NCI-H446 treated with DMSO at 0.1 percent for 48 hours (cell line): ENCODE results near the gene TBX15.

Source experiments
- DNase-seq: peaks from one replicate; lab custom pipeline; 2025; lab: John Stamatoyannopoulos, UW

The TBX15 gene

DNA sequence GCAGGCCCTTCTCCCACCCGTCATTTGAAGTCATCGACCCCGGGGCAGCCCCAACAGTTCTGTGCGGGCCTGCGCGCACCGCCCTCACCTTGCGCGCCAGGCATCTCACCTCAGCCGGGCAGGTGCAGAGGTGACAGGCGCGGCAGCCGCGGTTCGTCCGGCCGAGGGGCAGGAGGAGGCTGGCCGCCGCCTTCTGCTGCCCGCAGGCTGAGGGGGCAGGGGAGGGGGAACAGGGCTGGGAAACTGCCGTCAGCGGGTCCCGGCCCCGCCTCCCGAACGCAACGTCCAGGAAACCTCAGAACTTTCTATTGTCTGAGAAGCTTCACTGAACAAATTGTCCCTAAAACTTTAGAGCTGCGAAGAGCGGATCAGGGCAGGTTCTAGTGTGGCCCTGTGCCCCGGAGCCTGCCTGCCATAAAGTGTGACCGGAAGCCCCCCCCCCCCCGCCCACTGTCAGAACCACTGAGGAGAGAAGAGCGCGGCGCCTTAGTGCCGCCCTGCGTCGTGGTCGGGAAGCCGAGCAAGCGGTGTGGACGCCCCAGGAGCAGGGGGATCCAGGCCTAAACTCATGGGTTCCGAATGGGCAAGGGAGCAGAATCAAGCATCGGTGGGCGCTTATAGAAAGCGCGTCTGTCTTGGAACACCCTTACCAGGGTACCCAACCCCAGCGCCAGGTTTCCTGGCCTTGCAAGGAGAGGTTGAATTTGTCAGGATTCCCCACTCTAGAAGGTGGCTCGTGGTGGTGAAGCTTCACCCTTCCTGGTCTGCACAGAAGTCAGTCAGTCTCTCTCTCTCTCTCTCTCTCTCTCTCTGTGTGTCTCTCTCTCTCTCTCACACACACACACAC is 13.3 kb upstream of the TBX15 start:
- DNase-seq: no peak

DNA sequence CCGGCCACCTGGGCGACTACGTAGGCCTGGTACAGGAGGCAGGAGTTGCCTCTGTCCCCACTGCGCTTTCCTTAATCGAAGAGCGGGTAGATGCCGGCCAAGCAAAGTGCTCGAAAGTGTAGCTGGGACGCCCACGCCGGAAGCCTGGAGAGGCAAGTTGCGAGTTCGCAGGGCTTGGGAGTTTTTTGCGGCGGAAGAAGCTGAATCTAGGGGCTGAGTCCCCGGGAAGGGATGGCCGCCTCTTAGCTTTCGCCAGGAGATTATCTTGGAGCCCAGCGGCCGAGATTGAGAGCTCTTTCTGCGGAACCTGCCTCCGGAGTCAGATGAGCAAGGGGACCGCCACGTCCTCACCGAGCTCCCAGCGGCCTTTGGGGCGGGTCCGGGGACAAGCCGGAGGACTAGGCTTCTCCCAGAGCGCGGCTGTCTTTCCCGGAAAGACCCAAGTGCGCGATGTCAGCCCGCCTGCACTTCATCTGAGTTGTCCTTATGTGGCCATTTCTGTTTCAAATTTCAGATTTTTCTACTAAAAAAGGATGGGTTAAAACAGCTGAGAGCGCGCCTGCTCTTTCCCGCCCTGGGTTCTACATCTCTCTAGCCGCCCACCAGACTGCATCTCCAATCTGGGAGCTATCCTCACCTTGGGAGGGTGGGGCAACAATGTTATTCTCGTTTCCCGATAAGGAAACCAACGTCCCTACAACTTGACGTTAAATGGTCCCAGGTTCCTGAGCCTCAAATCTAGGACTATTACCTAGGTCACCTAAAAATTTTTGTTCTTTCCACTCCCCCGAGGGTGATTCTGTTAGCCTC is 12.4 kb upstream of the TBX15 start:
- DNase-seq: no peak

DNA sequence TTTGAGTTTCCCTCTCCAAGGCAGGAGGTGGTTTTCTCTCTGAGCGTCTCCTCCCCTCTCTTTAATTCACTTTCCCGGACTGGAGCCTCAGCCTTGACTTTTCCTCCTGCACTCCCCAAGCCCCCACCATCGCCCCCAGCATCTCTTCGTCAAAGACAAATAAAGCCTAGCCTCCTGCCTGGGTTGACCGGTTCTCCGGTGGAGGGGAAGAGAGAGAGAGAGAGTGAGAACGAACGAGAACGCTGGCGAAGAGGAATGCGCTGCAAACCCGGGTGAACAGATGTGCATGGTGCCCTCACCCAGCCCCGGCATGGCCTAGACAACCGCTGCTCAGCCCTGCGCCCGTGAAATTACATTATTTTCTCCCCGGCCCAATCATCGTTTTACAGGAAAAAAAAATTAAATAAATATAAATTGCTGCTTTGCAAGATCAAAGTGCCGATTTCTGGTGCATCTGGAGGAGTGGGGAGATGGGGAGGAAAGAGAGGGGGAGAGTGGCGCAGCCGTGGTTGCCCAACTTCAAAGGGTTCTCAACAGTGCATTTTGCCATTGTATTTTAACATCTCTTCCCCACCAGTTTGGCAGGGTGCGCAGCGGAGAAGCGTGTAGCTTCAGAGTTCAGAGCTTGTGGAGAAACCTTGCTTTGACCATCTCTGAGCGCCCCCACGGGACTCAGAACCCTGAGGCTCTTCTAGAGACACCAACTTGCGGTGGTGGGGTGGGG is 11.4 kb upstream of the TBX15 start:
- DNase-seq: no peak

DNA sequence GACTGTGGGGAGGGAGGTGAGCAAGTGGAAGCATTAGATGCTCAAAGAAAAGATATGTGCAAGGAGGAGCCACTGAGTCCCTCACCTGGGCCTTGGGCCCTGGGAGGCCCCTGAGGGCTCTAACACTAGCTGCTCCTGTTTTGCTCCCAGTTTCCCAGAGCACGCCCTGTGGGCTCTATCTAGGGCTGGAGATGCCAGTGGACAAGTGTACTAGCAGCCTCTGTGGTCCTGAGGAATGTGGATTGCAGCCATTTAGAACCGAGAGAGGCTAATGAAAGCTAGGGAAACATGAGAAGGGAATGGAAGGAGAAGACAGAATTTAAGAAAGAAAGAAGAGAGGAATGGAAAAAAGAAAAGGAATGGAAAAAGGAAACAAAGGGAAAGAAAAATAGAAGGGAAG is 10.0 kb upstream of the TBX15 start:
- DNase-seq: no peak

DNA sequence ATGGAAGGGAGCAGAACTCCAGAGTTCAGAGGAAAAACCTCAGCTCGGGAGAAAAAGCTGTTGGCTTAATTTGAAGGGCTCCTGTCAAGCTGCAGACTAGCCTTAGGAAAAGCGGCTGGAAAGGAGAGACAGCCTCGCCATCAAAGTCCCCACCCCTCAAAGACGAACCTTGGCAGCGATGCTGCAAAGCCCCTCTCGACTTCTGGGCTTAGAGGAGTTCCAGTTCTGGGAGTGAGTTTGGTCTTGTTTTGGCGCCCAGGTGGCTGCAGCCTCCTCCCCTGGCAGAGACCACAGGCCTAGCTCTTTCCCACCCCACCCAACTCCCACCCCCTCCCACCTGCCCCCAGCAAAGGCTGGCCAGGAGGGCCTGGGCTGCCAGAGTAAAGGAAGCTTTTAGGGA is 9.1 kb upstream of the TBX15 start:
- no peak for DNase-seq

DNA sequence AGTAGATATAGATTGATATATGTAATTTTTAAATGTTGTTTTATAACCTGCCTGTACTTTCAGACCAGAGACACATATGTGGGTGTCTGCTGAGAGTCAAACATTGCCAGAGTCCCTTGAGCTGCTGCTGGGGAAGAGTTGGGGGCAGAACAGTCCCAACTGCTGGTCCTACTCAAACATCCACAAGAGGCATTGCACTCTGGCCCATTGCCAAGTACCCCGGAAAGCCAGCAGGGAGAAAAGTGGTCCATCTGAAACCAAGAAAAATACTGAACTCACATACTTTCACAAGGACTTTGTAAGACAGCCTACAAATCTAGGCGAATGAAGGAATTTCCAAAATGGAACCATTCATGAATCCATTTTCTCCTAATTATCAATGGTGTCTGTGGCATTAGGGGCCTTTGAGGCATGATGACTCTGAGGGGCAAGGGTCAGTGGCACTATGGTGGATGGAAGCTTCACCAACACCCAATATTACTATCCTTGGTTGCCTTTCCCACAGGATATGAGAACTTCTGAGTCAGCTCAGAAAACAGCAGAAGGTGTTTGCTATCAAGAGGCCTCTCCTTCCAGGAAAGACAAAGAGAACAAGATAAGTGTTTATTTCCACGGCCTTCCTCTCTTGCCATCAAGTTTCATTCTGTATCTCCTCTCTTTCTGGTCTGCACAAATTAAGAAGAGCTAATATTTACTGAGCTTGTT is 7.3 kb upstream of the TBX15 start:
- no peak for DNase-seq

DNA sequence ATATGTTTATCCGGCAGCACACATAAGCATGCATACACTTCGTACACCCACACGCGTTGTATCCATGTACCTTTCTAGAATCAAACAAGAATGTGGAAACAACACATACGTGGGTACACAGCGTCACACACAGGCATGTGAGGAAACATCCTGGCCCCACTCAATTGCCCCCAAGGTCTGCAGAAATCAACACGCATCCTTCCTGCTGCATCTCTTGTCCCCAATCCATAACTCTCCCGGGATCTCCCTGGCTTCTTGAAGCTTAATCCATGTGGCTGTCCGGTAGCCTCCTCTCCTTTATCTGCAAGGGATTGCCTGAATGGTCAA is 5.5 kb upstream of the TBX15 start:
- DNase-seq: no peak

DNA sequence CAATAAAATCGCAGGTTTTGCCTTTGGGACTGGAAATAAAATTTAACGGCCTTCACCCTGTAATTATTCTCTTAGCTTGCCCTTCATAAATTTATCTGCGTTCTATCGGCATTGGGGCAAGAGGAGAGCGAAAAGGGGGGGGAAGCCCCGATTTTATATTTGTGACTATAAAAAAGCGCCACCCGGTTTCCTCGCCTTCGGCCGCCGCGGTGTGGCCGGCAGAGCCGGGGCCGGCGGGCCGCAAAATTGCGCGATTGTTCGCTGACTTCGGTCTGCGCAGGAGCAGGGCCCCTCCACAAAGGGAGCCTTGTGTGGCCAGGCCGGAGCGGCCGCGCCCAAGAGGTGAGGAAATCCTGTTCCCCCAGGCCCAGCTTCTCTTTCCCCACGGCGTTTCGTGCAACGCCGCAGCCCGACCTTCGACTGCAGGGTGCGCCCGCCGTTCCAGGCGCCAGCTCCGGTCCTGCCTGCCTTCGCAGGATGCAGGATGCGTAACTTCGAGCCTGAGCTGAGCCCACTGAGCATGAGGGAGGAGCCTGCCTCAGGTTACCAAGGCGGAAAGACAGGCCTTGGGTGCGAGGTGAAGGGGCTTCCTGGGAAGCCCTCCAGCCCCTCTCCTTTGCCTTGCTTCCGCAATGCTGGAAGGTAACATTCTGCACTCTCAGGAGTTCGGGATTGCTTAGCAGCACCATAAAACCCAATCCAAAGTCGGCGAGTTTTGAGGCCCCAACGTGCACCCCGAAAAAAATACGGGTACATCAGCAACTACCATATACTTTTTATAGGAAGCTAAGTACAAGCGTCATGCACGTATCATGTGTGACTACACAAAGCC is 4.9 kb upstream of the TBX15 start:
- DNase-seq: no peak

DNA sequence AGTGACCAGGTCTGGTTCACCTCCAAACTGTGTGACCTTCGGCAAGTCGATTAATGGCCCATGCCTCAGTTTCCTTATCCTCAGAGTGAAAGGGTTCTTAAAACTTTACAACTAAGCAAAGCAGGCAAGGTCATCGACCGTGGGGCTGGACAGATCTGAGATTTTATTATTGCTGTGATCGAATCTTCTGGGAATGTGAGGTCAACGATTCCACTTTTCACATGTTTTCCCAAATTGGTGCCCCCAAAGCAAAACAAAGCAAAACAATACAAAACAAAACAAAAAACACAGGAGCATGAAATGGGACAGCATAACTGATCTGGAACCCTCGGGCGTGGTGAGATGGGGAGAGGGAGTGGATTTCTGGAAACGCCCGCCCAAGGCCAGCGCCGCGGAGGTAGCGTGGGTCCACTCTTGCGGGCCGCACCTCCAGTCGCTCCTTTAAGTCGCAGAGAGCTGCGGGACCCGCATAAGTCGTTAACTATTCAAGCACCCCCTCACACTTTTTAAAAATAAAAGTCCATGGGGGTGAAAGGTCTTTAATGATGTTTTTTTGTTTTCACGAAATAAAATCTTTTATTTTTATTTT is 4.2 kb upstream of the TBX15 start:
- no peak for DNase-seq

DNA sequence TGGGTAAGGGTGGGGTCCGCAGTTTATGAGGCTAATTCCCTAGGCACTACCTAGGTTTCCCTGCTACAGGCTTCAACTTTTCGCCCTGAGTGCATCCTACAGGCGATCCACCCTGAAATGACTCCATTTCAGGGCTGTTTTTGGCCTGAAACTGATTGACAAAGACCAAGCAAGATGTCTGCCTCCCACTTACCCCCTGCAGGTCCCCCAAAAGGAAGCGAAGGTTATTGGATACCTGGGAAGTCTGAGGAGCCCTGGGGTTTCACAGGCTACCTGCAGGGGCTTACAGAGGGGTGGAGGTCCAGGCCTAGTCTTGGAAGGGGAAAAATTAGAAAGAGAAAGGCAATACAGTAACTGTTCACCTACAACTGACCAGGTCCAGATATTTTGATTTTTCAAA is 3.3 kb upstream of the TBX15 start:
- DNase-seq: no peak

DNA sequence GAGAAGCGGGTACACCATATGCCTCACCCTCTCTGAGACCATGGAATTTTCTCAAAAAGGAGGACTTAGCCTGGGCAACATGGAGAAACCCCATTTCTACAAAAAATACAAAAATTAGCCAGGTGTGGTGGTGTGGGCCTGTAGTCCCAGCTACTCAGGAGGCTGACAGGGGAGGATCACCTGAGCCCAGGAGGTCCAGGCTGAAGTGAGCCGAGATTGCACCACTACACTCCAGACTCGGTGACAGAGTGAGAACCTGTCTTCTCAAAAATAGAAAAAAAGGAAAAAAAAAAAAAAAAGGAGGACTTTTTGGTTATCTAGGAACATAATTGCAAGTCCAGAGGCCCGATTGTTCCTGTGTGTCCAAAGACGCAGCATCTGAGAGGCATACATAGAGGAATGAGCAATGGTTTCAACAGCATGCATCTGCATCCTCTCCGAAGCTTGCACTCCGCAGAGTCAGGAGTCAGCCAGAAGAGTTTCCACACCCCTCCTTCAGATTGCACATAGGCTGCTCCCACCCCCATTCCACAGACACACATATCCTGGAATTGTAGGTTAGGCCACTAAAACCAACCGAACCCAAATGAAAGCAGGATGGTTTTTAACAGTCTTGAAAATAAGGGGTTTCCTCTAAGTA is 2.5 kb upstream of the TBX15 start:
- no peak for DNase-seq

DNA sequence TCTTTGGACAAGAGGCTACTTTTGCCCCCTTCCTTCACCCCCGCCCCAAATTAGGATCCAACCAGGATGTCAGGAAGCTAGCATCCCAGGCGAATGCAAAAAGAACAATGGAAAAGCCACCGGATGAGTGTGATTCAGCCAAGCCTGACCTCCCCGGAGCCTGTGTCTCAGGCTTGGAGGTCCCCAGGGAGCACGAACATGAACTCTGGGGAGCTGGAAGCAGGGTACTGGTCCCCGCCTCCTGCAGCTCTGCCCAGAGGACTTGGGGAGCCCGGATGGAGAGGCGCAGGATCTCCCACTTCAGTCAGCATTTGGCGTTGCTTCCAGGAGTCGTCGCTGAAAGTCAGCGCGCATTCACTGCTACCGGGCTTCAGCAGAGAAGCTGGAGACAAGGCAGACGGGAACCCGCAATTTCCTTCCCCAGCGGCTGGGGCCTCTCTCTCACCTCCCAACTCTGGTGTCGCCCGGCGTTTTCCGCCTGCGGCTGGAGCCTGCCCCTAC is 1.8 kb upstream of the TBX15 start:
- DNase-seq: no peak

DNA sequence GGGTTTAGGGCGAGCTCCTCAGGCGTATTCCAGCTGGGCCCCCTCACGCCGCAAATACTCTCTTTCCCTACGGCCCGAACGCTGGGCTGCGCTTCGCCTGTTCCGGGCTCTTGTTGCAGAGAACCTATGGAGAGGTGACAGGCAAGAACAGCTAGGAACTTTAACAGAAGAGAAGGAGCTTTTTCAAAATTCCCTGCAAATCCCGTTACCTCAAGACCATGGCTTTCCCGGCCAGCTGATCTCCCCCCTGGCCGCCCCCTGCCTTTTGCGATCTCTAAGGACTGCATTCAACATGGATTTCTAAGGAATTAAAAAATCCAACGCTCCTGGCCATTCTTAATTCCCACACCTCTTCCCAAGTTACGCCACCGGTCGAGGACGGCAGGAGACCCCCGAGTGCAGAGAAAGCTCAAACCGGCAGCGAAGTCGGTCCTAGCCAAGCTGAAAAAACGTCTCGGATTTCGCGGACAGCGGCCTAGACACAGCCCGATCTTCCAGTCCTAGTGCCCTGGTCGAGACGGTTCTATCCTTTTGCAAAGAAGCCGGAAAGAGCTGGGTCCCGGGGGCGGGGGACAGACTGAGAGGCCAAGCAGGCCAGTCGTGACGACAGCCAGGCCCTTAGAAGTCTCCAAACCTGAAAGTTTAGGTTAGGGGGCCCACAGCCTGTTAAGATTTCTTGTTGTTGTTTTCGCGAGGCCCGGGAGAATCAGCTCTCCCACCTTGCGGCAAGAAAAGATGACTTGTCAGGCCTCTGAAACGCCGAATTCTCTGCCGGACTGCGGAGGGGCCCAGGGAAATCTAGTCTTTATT is 1.1 kb upstream of the TBX15 start:
- no peak for DNase-seq

DNA sequence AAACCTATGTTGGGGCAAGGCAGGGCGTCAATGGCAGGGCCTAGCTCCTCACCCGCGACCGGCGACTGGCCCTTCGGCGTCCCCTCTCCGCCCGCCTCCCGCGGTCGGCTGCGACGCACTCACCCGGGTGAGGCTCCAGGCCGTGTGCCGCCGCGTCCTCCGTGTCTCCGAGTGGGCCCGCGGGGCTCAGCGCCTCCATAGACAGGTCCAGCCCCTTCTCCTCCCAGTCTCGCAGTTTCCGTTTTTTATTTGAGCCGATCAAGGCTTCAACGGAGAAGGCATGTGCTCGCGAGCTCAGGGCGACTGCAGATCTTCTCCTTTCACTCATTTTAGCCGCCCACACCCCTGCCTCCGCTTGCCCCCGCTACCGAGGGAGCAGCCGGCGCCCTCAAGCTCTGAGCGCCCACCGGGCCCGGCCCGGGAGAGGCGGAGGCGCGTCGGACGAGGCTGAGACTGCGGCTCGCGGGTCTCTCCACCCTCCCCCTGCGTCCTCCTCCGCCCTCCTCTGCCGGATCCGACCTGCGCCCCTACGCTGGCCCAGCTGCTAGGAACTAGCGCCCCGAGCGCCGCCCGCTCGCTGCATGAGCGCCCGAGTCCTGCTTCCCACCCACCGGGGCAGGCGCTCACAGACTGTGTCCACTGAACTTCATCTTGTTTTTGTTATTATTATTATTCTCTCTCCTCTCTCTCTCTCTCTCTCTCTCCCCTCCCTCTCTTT is 516 bp downstream of the TBX15 start:
- DNase-seq: no peak

DNA sequence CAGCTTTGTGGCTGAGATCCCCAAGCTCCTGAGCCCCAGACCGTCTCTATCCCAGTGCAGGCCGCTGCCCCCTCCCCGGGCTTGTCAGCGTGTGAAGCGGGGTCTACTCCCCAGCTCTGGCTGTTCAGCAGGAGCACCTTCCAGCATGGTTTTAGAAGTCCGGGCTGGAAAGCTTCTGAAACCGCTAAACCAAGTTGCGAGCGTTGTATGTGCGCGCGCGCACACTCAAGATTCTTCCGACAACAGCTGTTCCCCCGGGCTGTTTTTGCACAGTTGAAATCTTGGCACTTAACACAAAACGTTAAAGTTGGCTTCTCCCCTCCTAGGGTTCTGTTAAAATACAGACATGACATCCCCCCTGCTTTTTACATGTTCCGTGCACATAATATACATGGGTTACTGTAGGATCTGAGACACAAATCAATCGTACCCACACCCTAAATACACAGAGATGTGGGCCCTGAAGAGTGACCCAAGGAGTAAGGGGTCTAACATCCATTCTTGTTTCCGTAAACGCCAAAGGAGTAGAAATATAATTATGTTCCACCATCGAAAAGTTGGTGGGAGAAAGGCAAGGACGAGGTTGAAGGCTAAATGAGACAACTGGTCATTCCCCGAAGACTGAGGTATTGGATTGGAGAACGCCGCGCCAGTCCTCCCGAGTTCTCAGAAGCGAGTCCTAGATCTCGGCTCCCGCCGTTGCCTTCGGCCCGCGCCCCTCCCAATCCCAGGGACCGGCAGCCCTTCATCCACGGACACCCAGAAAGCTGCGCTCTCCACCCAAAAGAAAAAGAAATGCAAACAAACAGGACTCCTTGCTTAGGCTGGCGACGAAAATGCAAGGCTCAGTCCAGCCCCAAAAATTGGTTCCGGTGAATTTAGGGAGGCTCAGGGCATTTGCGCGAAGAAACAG is 1.3 kb downstream of the TBX15 start:
- DNase-seq: no peak

DNA sequence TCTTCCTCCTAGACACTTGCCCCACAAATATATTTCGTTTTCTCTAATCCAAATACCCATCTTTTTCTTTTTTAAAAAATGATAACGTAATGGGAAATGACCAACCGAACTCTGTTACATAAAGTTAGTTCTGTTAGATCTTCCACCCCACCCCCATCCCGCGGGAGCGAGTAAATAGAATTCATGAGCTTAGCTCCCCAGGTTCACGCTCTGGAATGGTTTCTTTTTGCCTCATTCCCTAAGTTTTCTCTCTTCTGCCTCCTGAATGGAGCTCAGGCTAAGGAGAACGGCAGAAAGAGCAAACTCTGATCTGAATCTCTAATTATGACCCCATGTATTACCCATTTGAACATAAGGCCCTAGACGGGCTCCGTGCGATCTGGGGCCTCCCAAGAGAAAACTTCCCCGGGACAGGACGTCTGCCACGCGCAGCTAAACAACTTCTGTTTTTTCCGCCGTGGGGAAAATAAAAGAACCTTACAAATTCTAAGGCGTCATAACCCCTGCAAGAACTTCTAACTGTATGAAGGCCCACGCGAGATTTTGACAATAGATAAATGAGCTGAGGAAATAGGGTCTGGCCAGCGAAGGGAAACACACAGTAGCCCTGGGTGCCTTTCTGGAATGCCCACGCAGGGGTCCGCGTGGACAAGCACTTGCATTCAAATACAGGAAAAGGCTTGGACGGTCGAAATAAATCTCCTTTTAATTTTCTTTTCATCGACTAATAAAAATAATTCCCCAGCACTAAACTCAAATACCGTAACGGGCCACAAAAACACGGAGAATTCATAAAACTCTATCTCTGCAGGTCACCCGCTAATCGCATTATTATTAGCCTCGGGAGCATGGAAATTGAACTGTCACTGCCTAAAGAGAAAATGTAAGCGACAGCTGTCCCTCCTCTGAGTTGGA is 2.2 kb downstream of the TBX15 start:
- no peak for DNase-seq
